NAMALWA (cell line): Measurements from ENCODE around the gene SEMA3B.
"Not testable (repeated sequence)": the region's sequence is repeated elsewhere in the genome, so short reads cannot be mapped to it uniquely, and the experiment has no call there.

ENCODE experiments used
- DNase-seq: peaks from one replicate; pipeline ENCODE4 v3.0.0-alpha.2; 2015; ENCODE audit warnings: low spot score

SEMA3B gene

GRCh38 chr3:50268703-50269451, at the start of gene SEMA3B:
SEMA3B (plus strand) TSS chr3:50269147; CDS start chr3:50269241, 94 bp downstream.
- no peak for DNase-seq

- no peak for DNase-seq
These were observed 49.7 kb upstream of the SEMA3B start for GRCh38 chr3:50219285-50219684.

DNA sequence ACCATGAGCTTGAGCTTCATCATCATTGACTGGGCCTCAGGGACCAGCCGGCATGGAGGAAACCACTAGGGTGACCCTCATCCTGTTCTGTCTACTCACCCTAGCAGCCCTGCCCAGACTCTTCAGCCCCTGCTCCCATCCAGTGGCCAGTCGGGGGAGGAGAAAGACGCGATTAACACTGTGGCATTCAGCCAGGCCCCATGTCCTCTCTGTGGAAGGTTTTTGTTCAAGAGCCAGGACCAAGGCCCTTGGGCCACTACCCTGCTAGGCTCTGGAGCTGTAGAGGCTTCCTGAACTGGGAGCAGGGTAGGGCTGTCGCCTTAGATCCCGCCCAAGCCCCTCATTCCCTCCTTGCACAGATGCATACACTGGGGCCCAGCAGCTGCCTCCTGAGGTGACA, 48.8 kb upstream of the SEMA3B start:
- DNase-seq, result no peak

DNA sequence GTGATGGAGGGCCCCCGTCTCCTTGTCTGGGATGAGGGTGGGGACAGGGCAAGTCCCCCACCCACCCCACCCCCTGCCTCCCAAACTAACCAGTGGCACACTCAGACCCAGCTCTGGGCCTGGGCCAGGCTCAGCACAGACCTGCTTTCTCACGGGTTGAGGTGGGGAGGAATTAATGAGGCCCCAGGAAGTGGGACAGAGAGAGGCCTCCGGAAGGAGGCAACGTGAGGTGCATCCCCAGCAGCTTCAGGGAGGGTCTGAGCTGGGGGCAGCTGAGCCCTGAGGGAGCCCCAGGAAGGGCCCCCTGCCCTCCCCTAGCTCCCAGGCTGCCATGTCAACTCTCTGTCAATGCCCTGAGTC, 47.9 kb upstream of the SEMA3B start:
- DNase-seq, result no peak

DNA sequence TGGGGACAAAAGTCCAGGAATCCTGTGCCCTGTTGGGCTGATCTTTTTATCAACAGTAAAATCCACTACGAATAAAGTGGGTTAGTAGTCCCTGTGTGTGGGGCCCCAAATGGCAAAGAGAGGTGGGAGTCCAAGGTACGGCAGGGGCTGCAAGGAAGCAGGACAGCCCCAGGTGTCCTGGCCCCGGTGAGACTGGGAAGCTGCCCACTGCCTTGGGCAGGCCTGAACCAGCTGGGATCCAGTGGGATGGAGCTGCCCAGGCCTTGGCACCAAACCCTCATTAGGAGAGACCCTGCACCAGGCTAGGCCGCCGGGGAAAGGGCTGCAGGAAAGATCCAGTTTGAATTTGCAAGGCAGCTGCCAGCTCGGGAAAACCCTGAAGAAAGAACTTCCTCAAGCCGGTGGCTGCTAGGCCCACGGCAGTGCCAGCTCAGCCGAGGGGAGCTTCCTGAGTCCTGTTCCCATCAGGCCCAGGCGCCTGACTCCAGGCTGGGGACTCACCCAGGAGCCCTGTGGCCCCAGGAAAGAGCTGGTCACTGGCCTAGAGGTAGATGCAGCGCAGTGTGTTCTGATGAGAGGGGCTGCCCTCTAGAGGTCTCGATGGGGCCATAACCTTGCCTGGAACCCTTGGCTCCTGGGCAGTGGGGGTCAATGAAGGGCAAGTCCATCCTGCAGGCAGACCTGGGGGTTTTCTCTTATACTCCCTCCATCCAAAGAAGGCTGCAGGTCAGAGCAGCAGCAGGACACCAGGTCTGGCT, 47.4 kb upstream of the SEMA3B start:
- no peak for DNase-seq

- no peak for DNase-seq
These were observed 46.8 kb upstream of the SEMA3B start for GRCh38 chr3:50222169-50222528.

DNA sequence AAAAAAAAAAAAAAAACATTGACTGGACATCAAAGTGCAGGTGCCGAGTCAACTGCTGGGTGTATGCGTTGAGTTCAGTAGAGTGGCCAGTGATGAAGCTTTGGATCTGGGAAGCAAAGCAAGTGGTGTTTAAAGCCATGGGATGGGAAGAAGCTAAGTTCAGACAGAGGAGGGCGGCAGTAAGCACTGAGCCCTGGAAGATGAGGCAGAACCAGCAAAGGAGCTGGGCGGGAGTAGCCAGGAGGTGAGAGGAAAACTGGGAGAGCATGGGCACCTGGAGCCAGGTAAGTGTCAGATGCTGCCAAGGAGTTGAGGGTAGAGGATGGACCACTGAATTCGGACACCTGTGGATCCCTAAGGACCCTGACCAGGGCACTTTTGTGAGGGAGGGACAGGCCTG, 44.3 kb upstream of the SEMA3B start:
- DNase-seq, result no peak

DNA sequence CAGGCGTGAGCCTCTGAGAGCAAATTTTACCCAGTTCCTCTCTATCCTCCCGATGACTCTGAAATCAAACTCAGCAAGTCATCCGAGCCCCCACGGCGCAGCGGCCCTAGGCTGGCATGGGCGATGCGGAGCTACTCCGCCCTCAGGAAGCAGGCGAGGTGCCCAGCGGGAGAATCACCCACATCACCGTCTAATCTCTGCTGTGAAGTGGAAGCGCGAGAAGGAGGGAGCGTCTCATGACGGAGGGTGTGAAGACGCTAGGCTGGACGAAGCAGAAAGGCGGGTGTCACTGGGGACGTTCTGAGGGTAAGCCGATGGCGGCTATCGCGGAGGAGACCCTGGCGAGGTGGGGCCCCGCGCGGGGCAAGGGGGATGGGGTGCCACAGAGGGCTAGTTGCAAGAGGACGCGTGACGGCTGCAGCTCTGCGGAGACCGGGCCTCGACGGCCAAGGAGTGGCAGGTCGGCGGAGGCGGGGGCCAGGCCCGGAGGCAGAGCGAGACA, 42.0 kb upstream of the SEMA3B start:
- DNase-seq, result peak; percentile 58

DNA sequence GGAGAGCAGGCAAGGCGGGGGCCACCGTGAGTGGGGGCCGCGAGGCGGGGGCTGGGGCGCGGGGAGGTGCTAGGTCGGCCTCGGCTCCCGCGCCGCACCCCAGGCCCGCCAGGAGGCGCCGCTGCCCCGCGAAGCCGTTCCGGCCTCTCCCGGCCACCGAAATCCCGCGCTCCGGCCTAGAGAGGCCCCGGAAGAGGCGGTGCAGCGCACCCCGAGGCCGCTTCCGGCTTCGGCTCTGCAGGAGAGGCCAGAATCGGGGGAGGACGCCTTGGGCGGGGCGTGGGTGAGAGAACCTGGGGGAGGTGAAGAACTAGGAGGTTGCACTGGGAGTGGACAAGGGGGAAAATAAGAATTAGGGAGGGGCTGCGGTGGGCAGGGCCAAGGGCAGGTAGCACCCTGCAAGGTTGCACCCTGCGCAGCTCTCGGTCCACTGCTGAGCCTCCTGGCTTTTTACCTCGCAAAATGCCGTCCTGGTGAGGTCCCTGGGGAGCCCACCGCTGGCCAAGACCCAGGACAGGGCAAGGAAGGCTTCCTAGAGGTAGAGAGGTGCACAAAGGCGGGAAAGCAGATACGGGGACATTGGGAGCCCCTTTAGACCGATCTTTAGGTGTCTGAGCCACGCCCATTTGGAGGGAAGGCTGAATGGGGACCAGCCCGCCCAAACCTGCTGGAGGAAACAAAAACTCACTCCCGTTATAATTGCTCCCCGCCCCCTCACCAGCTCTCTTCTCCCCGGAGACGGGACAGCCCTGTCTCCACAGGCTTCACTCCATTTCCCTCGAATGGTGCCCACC, 41.4 kb upstream of the SEMA3B start:
- DNase-seq, result peak; percentile 88

DNA sequence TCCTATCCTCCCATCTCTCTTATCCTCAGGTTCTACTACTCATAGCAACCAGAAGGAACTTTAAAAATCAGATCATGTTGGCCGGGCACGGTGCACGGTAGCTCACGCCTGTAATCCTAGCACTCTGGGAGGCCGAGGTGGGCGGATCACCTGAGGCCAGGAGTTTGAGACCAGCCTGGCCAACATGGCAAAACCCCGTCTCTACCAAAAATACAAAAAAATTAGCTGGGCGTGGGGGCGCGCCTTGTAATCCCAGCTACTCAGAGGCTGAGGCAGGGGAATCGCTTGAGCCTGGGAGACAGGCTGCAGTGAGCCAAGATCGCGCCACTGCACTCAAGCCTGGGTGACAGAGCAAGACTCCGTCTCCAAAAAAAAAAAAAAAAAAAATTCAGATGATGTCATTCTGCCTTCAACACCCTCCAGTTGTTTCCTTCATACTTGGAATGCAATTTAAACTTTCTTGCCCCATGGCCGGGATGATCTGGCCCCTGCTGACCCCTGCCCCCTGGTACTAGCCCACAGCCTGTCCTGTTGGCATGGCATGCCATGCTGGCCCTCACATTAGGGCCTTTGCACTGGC, 40.7 kb upstream of the SEMA3B start:
- not testable (repeated sequence) for DNase-seq

- no peak for DNase-seq
These were observed 39.5 kb upstream of the SEMA3B start for GRCh38 chr3:50229490-50229889.

DNA sequence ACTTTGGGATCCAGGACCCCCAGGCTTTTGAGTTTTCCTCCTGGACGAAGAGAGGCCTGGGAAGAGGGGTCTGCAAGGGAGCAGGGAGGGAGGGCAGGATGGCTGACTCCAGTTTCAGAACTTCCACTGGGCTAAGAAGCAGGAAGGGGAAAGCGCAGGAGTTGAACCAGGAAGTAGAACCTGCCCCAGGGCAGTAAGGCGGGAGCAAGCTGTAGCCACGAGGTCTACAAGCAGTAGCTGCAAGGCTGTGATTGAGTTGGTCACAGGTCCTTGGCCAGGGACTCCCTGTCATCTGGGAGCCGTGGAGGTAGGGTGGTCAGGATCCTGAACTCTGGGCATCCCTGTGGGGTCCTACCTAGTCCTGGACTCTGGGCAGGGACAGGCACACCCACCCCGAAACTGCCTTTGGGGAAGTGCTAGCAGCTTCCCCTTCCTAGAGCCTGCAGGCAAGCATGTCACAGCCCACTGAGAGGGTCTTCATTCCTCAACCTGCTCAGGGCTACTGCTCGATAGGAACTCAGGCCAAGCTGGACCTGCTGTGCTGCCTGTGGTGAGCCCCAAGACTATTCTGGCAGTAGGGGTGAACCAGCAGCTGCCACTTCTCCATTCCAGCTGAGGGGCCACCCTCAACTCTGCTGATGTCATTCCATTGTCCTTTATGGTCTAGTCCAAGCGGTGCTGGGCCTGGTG, 38.7 kb upstream of the SEMA3B start:
- DNase-seq, result no peak

GRCh38 chr3:50230794-50231125, 38.2 kb upstream of the SEMA3B start:
- no peak for DNase-seq

DNA sequence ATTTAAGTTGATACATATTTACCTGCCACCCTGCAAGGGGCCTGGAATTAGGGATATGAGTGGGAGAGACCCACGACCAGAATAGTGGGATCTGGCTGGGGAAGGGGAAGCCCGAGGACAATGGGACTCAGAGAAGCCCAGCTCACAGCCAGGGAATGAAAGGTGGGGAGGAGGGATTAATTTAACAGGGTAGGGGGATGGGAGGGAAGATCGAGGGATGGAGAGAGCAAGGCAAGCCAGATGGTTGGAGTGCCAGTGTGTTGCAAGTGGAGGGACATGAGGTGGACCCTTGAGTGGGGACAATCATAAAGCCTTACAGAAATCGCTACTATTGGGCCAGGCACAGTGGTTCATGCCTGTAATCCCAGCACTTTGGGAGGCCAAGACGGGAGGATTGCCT, 37.4 kb upstream of the SEMA3B start:
- no peak for DNase-seq

DNA sequence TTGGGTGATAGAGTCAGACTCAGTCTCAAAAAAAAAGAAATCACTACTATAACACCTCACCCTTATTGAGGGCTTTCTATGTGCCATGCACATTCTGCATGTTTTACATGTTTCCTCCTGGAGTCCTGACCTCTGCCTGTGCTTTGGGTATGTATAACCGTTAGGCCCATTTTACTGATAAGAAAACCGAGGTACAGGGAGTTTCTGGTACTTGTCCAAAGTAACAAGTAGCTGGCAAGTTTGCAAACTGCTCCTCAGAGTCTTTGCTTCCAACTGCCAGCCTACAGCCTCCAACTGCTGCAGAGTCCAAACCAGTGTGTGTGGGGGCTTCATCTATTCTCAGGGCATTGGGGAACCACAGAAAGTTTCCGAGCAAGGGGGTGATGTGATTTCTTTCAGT, 36.6 kb upstream of the SEMA3B start:
- DNase-seq, result no peak

DNA sequence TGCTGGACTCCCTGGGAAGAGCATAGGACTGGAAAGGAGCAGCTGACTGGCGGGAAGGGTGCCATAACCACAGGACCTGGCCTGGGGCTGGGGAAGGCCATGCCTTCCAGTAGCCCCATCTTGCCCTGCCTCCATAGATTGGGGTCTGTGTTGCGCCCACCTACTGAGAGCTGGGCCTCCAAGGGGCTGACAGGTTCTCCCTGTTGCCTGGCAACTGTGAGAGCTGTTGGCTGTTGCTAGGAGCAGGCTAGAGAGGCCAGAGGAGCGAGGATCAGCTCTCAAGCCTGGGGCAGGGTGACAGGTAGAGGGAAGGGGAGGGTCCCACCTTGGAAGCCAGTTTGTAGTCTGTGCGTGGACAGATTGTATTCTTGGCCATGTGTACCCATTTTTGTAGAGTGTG, 35.8 kb upstream of the SEMA3B start:
- no peak for DNase-seq

GRCh38 chr3:50235716-50236483, 33.0 kb upstream of the SEMA3B start, which contains the start of gene GNAI2:
GNAI2 (plus strand) TSS chr3:50236204; CDS start chr3:50236336, 132 bp downstream.
- peak; percentile 94 for DNase-seq

GRCh38 chr3:50236484-50237132, 32.3 kb upstream of the SEMA3B start:
- DNase-seq, result no peak

GRCh38 chr3:50237133-50237651, 31.8 kb upstream of the SEMA3B start:
- DNase-seq, result peak; percentile 49
